Transverse colon (tissue), 3 donors: ENCODE results near the gene FKBP10.

Experiments used
- CTCF ChIP-seq, 5 experiments: fragments of 200-600 bp in 3 of 5; fragments of 450-650 bp in 2 of 5; sonication (generic) in 3 of 5; IDR thresholded peaks; 1 replicate in 2 of 5; 2 replicates in 3 of 5; pipeline ENCODE4 v1.5.1; 2016 to 2017; ENCODE audit warnings: antibody characterized with exemption in 5 of 5, inconsistent platforms in 3 of 5, mild to moderate bottlenecking in 2 of 5, moderate library complexity in 1 of 5
- POLR2A ChIP-seq: fragments of 450-650 bp; IDR thresholded peaks from one replicate; pipeline ENCODE4 v1.6.1; 2016; ENCODE audit warnings: antibody characterized with exemption, mild to moderate bottlenecking, moderate library complexity

DNA sequence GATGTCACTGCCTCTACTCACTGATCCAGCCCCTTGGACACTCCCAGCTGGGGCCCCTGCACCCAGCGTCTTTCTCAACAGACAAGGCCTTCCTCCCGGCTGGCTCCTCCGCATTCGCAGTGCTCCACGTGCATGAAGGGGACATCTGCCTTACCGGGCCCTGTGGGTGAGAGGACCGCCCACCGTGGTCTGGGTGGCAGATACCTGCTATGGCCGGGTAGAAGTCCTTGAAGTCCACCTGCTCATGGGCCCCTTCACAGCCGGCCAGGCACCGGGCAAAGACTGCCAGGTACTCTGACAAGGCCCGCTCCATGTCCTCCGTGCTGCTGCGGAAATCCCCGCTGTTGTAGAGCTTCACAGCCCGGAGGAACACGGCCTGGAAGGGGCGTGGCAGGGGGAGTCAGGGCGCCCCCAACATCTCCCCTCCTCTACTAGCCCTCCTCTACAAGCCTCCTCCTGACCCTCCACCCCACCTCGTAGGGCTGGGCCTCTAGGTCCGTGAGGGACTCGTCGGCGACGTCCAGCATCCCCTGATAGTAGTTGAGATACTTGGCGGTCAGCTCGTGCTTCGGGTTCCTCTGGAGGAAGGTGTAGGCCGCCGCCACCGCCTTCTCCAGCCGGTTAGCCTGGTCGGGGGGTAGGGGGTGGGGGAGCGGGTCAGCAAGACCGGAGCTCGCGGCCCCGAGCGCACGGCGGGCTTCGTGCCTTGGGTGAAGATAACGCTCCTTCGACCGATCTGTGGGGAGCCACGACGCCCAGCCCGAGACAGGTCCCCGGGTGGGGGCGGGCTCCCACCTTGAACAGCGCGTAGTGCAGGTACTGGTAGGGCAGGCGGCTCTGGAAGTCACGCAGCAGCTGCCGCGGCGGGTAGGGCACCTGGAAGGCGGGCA is 1.9 kb upstream of the FKBP10 start:
- TF ChIP-seq CTCF (IDR thresholded peaks at IDR 0.05): no peak
- TF ChIP-seq POLR2A: no peak
